Neural progenitor cell (in vitro differentiated cells): ENCODE measurements around the gene C9. TPM values are rescaled to one million over a fixed set of nuclear protein-coding genes. Genes with fewer than 3 reads are reported as not detected.

Experiments
- DNase-seq: peaks from one replicate; pipeline ENCODE4 v3.0.0-alpha.2; 2016; ENCODE audit warnings: low spot score
- H2AFZ ChIP-seq: fragments of 200-600 bp; sonication (generic); replicated peaks from 2 replicates; pipeline ENCODE4 v1.6.1; 2016; ENCODE audit warnings: antibody characterized with exemption
- H3F3A ChIP-seq: fragments of 200-600 bp; sonication (generic); 2 replicates; pipeline ENCODE4 v1.6.1; 2016; ENCODE audit warnings: antibody characterized with exemption, low read depth
- H3K27ac ChIP-seq: fragments of 200-600 bp; sonication (generic); 2 replicates; pipeline ENCODE4 v1.5.1; 2016; ENCODE audit warnings: mild to moderate bottlenecking
- H3K27me3 ChIP-seq: fragments of 200-600 bp; sonication (generic); 2 replicates; pipeline ENCODE4 v1.6.1; 2016; ENCODE audit warnings: mild to moderate bottlenecking, moderate library complexity
- H3K36me3 ChIP-seq: fragments of 200-600 bp; sonication (generic); 2 replicates; pipeline ENCODE4 v1.5.1; 2016
- H3K4me1 ChIP-seq: fragments of 200-600 bp; sonication (generic); 2 replicates; pipeline ENCODE4 v1.6.1; 2016; ENCODE audit warnings: mixed run types
- H3K4me2 ChIP-seq: fragments of 200-600 bp; sonication (generic); 2 replicates; pipeline ENCODE4 v1.6.1; 2016
- H3K4me3 ChIP-seq: fragments of 200-600 bp; sonication (generic); 2 replicates; pipeline ENCODE4 v1.5.1; 2016
- H3K79me2 ChIP-seq: fragments of 200-600 bp; sonication (generic); 2 replicates; pipeline ENCODE4 v1.6.1; 2016; ENCODE audit warnings: low read depth
- H3K9ac ChIP-seq: fragments of 200-600 bp; sonication (generic); 2 replicates; pipeline ENCODE4 v1.6.1; 2016
- H3K9me3 ChIP-seq: fragments of 200-600 bp; sonication (generic); 2 replicates; pipeline ENCODE4 v1.5.1; 2016; ENCODE audit warnings: low read depth
- H4K20me1 ChIP-seq: fragments of 200-600 bp; sonication (generic); 2 replicates; pipeline ENCODE4 v1.6.1; 2016; ENCODE audit warnings: low read depth
- H3K27ac Mint-ChIP-seq: 3 replicates; pipeline ENCODE4 v1.8.0; 2021; ENCODE audit warnings: mixed read lengths
- H3K27me3 Mint-ChIP-seq: 2 replicates; pipeline ENCODE4 v1.8.0; 2022; ENCODE audit warnings: low read depth, mild to moderate bottlenecking, inconsistent platforms, moderate library complexity, mixed read lengths; ENCODE audit not compliant: insufficient read depth
- H3K36me3 Mint-ChIP-seq: 3 replicates; pipeline ENCODE4 v1.8.0; 2021; ENCODE audit warnings: mixed read lengths
- H3K4me1 Mint-ChIP-seq: 3 replicates; pipeline ENCODE4 v1.8.0; 2021; ENCODE audit warnings: mixed read lengths
- H3K4me3 Mint-ChIP-seq: 3 replicates; pipeline ENCODE4 v1.8.0; 2021; ENCODE audit warnings: mild to moderate bottlenecking, moderate library complexity, mixed read lengths
- H3K9me3 Mint-ChIP-seq: 3 replicates; pipeline ENCODE4 v1.8.0; 2020; ENCODE audit warnings: mixed read lengths
- EZH2 ChIP-seq: fragments of 200-600 bp; sonication (generic); IDR thresholded peaks from 2 replicates; pipeline ENCODE4 v1.6.1; 2017; ENCODE audit warnings: antibody characterized with exemption, mild to moderate bottlenecking, moderate library complexity
- EZH2phosphoT487 ChIP-seq: fragments of 200-600 bp; sonication (generic); IDR thresholded peaks from 2 replicates; pipeline ENCODE4 v1.6.1; 2017; ENCODE audit warnings: antibody characterized with exemption
- total RNA-seq: library from RNA; depleted of rRNA; stranded (reverse); fragments of >200 nt; gene quantifications from 2 replicates; pipeline ENCODE4 v1.2.3, GENCODE V29; 2015; ENCODE audit warnings: low replicate concordance
- TF ChIP-seq, protein P1 (sequence below): fragments of 200-600 bp; sonication (generic); IDR thresholded peaks from 2 replicates; pipeline ENCODE4 v1.5.1; 2017; ENCODE audit warnings: antibody characterized with exemption, mild to moderate bottlenecking

The C9 gene
- total RNA-seq, 1 donor from 2014 or later = not detected

DNA sequence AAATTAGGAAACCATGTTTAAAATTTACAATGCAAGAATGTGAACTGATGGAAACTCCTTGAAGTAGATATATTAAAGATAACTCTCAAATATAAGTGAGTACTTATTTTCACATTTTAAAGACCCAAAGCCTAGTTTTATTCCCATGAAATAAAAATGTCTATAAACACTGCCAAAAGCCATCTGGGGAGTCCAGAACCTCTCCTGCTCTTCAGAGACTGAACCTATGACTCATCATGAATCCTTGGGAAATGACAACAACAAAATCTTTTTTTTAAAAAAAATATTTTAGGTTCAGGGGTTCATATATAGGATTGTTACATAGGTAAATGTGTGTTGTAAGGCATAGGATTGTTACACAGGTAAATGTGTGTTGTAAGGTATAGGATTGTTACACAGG, 111.1 kb downstream of the C9 start:
- Histone ChIP-seq H4K20me1 (no peaks in the 10 kb centered on the region), H3K4me2 (no peak overlapping the region), H3K27ac (no peak overlapping the region), H3K27me3 (no peaks in the 10 kb centered on the region), H3K4me3 (no peak overlapping the region), H3F3A (no peaks in the 10 kb centered on the region), H3K36me3 (no peaks in the 10 kb centered on the region), H3K9ac (no peak overlapping the region), H3K79me2 (no peaks in the 10 kb centered on the region), H2AFZ (no peak overlapping the region), H3K9me3 (no peaks in the 10 kb centered on the region), H3K4me1 (no peaks in the 10 kb centered on the region)
- H3K4me1 Mint-ChIP-seq = no peaks in the 10 kb centered on the region
- no peak overlapping the region for H3K4me3 Mint-ChIP-seq
- H3K36me3 Mint-ChIP-seq = no peaks in the 10 kb centered on the region
- no peaks in the 10 kb centered on the region for H3K9me3 Mint-ChIP-seq
- no peak for DNase-seq
- TF ChIP-seq EZH2 (no peak), EZH2phosphoT487 (no peak)
- TF ChIP-seq, protein P1, sequence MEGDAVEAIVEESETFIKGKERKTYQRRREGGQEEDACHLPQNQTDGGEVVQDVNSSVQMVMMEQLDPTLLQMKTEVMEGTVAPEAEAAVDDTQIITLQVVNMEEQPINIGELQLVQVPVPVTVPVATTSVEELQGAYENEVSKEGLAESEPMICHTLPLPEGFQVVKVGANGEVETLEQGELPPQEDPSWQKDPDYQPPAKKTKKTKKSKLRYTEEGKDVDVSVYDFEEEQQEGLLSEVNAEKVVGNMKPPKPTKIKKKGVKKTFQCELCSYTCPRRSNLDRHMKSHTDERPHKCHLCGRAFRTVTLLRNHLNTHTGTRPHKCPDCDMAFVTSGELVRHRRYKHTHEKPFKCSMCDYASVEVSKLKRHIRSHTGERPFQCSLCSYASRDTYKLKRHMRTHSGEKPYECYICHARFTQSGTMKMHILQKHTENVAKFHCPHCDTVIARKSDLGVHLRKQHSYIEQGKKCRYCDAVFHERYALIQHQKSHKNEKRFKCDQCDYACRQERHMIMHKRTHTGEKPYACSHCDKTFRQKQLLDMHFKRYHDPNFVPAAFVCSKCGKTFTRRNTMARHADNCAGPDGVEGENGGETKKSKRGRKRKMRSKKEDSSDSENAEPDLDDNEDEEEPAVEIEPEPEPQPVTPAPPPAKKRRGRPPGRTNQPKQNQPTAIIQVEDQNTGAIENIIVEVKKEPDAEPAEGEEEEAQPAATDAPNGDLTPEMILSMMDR = no peak
- H3K27ac Mint-ChIP-seq = no peak overlapping the region
- no peaks in the 10 kb centered on the region for H3K27me3 Mint-ChIP-seq

DNA sequence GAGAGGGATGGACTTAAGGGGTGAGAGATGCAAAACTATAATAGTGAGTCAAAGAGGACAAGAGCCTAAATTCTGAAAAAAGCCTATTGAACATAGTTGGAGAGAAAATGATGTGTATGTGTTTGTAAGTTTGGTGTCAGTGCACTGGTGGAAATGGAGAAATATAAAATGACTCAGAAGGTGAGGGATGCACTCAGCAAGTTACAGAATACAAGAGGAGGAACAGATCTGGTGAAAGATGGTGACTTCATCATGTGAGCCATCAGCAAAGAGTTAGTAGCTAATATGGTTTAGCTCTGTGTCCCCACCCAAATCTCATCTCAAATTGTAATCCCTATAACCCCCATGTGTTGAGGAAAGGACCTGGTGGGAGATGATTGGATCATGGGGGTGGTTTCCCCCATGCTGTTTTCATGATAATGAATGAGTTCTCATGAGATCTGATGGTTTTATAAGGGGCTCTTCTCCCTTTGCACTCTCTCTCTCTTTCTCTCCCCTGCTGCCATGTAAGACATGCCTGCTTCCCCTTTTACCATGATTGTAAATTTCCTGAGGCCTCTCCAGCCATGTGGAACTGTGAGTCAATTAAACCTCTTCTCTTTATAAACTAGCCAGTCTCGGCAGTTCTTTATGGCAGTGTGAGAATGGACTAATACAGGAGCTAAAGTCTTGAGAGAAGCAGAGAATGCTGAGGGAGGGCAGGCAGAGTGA, 114.6 kb downstream of the C9 start:
- Histone ChIP-seq H3K36me3 (no peaks in the 10 kb centered on the region), H4K20me1 (no peaks in the 10 kb centered on the region), H3K27ac (no peak overlapping the region), H3K4me1 (no peaks in the 10 kb centered on the region), H3K27me3 (no peaks in the 10 kb centered on the region), H3F3A (no peaks in the 10 kb centered on the region), H3K4me2 (no peak overlapping the region), H2AFZ (no peak overlapping the region), H3K9me3 (no peaks in the 10 kb centered on the region), H3K79me2 (no peaks in the 10 kb centered on the region), H3K4me3 (no peak overlapping the region), H3K9ac (no peak overlapping the region)
- H3K4me3 Mint-ChIP-seq = no peak overlapping the region
- H3K4me1 Mint-ChIP-seq = no peaks in the 10 kb centered on the region
- H3K27ac Mint-ChIP-seq = no peak overlapping the region
- DNase-seq = no peak
- H3K27me3 Mint-ChIP-seq = no peaks in the 10 kb centered on the region
- no peaks in the 10 kb centered on the region for H3K9me3 Mint-ChIP-seq
- H3K36me3 Mint-ChIP-seq = no peaks in the 10 kb centered on the region
- TF ChIP-seq EZH2phosphoT487 (no peak), EZH2 (no peak)
- TF ChIP-seq, protein P1 = no peak

DNA sequence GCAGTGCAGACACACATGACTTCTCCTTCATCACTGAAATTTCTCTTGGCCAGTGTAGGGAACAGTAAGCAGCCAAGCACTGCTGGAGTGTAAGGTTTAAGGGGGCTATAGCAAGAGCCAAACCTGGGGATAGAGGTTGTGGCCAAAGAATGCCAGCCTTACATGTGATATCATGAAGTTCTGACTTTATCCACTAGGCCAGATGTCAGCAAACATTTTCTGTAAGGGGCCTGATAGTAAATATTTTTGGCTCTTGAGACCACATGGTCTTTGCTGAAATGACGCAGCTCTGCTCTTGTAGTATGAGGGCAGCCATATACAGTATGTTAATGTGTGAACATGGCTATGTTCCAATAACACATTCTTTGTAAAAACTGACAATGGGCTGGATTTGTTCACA, 115.2 kb downstream of the C9 start:
- no peak overlapping the region for H3K4me3 Mint-ChIP-seq

More for the DNA sequence above, 115.2 kb downstream of the C9 start:
- no peak overlapping the region for H3K4me2 ChIP-seq
- H3K4me1 ChIP-seq = no peaks in the 10 kb centered on the region
- H3K27me3 Mint-ChIP-seq = no peaks in the 10 kb centered on the region
- H3K27ac Mint-ChIP-seq = no peak overlapping the region
- H4K20me1 ChIP-seq = no peaks in the 10 kb centered on the region
- no peaks in the 10 kb centered on the region for H3K36me3 ChIP-seq
- no peaks in the 10 kb centered on the region for H3K79me2 ChIP-seq
- H3K9me3 Mint-ChIP-seq = no peaks in the 10 kb centered on the region
- no peaks in the 10 kb centered on the region for H3K4me1 Mint-ChIP-seq
- no peak for DNase-seq
- no peak for TF ChIP-seq EZH2phosphoT487
- TF ChIP-seq, protein P1 = no peak
- TF ChIP-seq EZH2 = no peak
- no peak overlapping the region for H3K4me3 ChIP-seq
- no peak overlapping the region for H3K9ac ChIP-seq
- no peak overlapping the region for H3K27ac ChIP-seq
- no peak overlapping the region for H2AFZ ChIP-seq
- H3F3A ChIP-seq = no peaks in the 10 kb centered on the region
- no peaks in the 10 kb centered on the region for H3K9me3 ChIP-seq
- H3K27me3 ChIP-seq = no peaks in the 10 kb centered on the region
- H3K36me3 Mint-ChIP-seq = no peaks in the 10 kb centered on the region
